HG03135 (cell line): Measurements from ENCODE around the gene HAO1.
"Not testable (repeated sequence)": the region's sequence is repeated elsewhere in the genome, so short reads cannot be mapped to it uniquely, and the experiment has no call there.

Source experiments
- ATAC-seq: cut with Tn5 transposase; IDR thresholded peaks from one replicate; pipeline ENCODE4 v1.9.1; 2021; ENCODE audit warnings: mild to moderate bottlenecking, moderate library complexity; ENCODE audit not compliant: unreplicated experiment

Gene HAO1

DNA sequence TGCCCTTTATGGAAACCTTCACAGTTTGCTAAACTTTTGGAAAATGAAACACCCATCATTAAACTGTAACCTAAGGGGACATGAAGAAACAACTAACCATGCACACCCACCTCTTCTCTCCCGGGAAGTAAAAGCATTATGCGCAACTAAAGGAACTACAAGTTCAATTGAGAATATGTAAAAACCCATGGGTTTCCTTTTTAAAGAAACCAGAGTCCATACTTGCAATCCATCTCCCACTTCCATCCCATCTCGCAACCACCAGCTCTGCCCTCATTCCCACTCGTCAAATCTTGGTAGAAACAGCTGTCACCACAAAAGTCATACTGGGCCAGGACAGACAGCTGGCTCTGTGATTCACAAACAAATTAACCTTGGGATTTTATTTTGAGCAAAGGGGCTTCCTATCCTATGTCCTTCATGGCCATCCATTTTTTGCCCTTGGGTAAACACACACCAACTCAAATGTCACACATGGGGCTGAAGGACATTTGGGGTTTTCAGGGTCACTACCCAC lies 81.5 kb downstream of the HAO1 start:
- ATAC-seq = no peak

DNA sequence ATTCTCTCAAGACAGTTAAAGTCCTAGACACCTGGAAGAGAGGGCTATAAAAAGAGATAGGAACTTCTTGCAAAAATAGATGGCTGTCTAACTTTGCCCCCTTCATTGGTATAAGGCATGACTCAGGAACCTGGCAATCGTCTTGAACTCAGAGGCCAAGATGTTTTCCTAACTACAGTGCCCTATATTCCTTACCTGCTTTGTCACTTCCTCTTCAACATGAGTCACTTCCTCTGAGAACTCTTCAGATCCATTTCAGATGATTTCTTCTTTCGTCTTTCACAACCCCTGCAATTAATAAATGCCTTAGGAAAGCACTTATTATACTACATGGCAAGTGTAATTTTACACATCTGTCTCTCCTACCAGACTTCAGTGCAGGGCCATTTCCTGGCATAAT lies 83.5 kb downstream of the HAO1 start:
- no peak for ATAC-seq

DNA sequence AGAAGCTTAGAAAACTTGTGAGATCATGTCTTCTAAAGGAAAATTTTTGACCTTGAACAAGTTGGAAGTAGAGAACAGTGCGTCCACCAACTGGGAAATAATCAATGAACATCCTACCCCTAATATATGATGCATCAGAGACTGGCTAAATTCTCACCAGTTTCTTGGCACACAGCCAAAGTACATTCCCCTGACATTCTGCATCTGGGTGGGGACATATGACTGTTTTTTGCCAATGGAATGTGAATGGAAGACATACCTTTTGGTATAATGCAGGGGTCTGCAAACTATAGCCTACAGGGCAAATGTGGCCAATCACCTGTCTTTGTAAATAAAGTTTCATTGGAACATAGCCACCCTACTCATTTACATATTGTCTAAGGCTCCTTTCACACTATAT lies 84.7 kb downstream of the HAO1 start:
- ATAC-seq = no peak

DNA sequence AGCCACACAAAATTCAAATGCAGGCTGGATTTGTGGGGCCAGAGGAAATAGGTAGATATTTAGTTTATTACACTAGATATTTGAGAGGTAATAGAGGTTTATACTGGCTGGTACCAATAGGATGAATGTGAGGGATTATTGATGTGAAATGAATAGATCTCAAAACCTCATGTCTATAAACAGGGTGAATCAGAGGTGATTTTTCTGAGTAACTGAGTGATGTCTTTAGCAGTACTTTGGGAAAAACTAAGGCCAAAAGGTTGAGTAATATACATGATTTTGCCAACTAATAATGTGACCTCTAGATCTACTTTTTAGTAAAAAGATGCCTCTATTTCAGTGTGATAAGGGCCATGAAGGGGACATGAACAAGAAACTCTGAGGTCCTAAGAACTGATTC lies 86.8 kb downstream of the HAO1 start:
- ATAC-seq = no peak

DNA sequence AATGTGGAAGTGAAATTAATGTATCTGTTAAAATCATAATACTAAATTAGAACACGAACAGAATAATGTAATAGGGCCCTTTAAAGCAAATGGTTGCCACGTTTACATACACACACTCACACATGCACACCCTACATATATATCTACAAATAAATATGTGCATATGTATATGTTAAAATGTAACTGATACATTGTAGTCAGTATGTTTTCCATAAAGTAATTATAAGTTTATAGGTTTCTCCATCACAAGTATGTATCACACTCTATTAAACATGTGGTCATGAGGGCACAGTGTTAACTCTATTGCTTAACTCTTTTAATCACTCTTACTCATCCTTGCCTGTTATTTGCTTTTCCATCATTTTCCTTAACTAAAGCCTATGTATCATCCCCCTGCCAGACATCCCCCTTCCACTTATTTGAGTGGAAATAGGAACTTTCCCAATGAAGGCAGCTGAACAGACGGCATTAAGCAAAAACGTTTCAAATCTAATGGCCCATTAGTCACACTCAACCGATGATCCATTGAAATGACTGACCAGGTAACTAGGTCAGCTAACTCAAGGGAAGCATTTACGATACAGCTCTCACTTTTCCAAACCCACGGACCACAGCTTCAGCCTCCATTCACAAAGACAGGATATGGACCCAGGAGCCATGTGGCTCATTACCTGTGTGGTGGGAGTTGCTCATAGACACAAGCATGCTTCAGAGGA lies 89.3 kb downstream of the HAO1 start:
- no peak for ATAC-seq

DNA sequence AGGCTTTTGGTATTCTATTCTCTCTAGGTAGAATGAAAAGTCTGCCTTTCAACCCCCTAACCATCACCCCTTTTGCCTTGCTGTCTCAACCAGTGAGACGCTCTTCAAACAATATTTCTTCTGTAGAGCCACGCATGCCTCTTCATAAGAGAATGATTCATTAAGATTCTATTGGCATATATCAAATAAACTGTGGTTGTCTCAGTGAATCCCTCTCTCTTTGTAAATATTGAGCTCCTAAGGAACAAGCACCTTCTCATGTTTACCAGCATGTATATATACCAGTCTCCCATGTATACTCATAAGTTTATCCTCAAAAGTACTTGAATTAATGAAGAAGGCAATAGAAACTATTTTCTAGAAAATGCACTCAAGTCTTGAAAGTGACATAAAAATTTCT lies 90.6 kb downstream of the HAO1 start:
- ATAC-seq = no peak

DNA sequence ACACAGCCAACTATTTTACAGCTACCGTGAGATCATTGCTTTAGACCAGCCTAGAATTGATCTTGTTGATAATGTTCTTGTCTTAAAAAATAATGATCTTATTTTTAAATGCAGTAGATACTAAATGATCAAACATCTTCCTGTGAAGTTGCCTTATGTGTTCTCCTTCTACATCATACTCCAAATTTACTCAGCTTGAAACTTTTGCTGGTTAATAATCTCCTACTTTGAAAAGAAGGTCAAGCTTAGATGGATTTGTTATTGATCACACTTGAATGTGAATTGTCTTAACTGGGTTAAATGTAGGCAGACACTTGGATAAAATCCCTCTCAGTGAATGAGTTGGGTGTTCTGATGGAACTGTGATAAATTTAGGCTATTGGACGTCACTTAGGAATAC lies 91.9 kb downstream of the HAO1 start:
- no peak for ATAC-seq

DNA sequence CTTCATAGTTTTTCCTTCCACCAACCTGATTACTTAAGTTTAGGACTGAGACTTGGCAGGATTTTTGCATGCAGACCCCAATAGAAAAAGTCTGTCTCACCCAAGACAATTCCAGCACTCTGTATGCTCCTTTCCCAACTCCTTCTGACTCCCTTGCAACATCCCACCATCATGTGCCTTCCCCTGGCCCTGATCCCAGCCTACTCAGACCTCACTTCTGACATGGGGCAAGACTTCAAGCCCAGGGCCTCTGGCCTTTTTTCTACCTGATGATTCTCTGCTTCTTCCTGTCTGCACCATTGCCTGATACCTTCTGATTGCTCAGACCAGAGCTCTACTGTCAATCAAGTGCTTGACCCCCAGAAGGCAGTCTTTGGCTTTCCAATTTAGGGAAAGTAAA lies 96.6 kb downstream of the HAO1 start:
- ATAC-seq = no peak

DNA sequence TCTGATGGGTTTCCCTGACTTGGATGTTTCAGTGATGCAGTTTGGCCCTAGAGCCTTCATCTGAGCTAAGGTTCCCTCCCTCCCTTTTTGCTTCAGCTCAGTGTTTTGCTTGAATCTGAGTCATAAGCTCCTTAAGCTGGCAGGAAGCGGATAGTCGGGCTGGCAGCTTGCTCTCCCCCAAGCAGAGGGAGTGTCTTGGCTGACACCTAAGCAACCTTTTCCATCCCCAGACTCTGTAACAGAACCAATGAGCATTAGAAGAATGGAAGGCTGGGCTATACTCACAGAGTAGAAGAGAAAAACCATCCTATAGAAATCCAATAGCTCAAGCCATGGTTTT lies 98.3 kb downstream of the HAO1 start:
- no peak for ATAC-seq

DNA sequence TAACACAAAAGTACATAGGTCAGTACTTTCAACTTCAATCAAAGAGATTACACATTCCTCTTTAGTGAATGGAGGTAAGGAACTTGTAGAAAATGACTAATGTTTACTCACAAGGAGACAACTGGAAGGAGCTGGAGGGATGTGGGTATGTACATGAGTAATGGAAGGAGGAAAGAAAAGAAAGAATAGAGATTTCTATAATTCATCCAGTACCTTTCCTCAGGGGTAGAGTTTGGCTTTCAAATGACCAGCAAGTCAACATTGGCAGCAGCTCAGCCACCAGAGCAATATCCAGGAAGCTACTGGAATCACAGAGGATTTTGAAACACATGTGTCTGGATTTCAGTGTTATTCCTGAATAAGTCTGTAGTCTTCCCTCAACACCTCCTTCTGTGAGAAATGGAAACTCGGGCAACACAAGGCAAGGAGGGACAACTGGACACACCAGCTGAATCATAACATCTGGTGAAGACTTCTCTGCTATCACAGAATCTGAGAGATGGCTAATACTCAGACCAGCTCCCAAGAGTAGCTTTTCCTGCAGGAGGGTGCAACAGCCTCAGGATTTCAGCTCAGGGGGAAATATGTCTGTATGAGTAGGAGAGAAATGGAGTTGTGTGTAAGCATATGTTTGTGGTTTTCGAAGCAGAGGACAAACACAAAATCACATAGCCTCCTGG lies 98.8 kb downstream of the HAO1 start:
- no peak for ATAC-seq

DNA sequence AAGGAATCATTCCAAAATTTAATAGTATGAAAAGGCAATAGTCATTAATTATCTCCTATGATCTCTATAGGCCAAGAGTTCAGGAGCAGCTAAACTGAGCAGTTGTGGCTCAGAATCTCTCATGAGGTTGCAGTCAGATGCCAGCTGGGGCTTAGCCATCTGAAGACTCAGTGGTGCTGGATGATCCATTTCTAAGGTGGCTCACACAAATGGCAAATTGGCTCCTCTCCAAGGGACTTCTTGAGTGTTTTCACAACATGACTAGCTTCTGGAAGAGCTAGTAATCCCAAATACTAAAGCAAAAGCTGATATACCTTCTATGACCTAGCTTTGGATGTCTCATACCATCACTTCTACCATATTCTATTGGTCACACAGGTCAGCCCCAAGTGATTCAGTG lies 104.2 kb downstream of the HAO1 start:
- no peak for ATAC-seq

DNA sequence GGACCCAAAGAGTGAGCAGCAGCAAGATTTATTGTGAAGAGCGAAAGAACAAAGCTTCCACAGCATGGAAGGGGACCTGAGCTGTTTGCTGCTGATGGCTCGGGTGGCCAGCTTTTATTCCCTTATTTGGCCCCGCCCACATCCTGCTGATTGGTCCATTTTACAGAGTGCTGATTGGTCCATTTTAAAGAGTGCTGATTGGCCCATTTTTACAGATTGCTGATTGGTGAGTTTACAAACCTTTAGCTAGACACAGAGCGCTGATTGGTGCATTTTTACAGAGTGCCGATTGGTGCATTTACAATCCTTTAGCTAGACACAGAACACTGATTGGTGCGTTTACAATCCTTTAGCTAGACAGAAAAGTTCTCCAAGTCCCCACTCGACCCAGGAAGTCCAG lies 105.8 kb downstream of the HAO1 start:
- ATAC-seq = not testable (repeated sequence)
